SK-N-SH (cell line): Measurements from ENCODE around the gene GPT2. TPM values are rescaled to one million over a fixed set of nuclear protein-coding genes. Genes with fewer than 3 reads are reported as not detected.

ENCODE experiments used
- CTCF ChIA-PET: fragments of 300-600, 350-600 bp; formaldehyde crosslinking; extraction: SDS; loops from one replicate; lab custom pipeline; 2021; lab: Yijun Ruan, JAX
- POLR2A ChIA-PET: fragments of 350-600 bp; sonication (Branson Sonifier 250); formaldehyde crosslinking; extraction: SDS; loops from one replicate; lab custom pipeline; 2020; ENCODE audit warnings: antibody characterized with exemption, inconsistent platforms; lab: Yijun Ruan, JAX
- DNase-seq: peaks from one replicate; pipeline ENCODE4 v3.0.0; 2012
- H2AFZ ChIP-seq: fragments of 200-600 bp; sonication (generic); 2 replicates; pipeline ENCODE4 v1.8.1; 2016; ENCODE audit warnings: antibody characterized with exemption, mild to moderate bottlenecking, low read depth
- H3F3A ChIP-seq: fragments of 200-600 bp; sonication (generic); replicated peaks from 2 replicates; pipeline ENCODE3; 2016; ENCODE audit warnings: antibody characterized with exemption, mild to moderate bottlenecking; ENCODE audit not compliant: insufficient read depth
- H3K27ac ChIP-seq, 2 experiments: fragments of 200-500 bp in 1 of 2; fragments of 200-600 bp in 1 of 2; sonication (Bioruptor generic) in 1 of 2; sonication (generic), shearing (Covaris generic) in 1 of 2; 2 replicates each; pipeline versions ENCODE4 v1.5.1 to v1.6.1; 2014 to 2016; ENCODE audit warnings: low read depth in 2 of 2, inconsistent platforms in 1 of 2, low read length in 1 of 2, mild to moderate bottlenecking in 1 of 2, mixed read lengths in 1 of 2
- H3K27me3 ChIP-seq: fragments of 200-600 bp; sonication (generic), shearing (Covaris generic); 2 replicates; pipeline ENCODE4 v1.6.1; 2016; ENCODE audit warnings: mixed run types; ENCODE audit not compliant: insufficient read depth
- H3K36me3 ChIP-seq, 2 experiments: fragments of 200-500 bp in 1 of 2; fragments of 200-600 bp in 1 of 2; sonication (Bioruptor generic) in 1 of 2; sonication (generic) in 1 of 2; replicated peaks in 1 of 2; 2 replicates each; pipeline versions ENCODE3 to v1.5.1; 2014 to 2016; ENCODE audit warnings: low read length in 1 of 2, mild to moderate bottlenecking in 1 of 2; ENCODE audit not compliant: insufficient read depth in 2 of 2, control insufficient read depth in 1 of 2
- H3K4me1 ChIP-seq, 2 experiments: fragments of 200-500 bp in 1 of 2; fragments of 200-600 bp in 1 of 2; sonication (Bioruptor generic) in 1 of 2; sonication (generic), shearing (Covaris generic) in 1 of 2; 2 replicates each; pipeline versions ENCODE4 v1.5.1 to v1.6.1; 2014 to 2016; ENCODE audit warnings: low read depth in 1 of 2, low read length in 1 of 2, mixed run types in 1 of 2; ENCODE audit not compliant: insufficient read depth in 2 of 2, control insufficient read depth in 1 of 2
- H3K4me2 ChIP-seq: fragments of 200-600 bp; sonication (generic), shearing (Covaris generic); 2 replicates; pipeline ENCODE4 v1.6.1; 2017; ENCODE audit warnings: mixed run types
- H3K4me3 ChIP-seq, 2 experiments: fragments of 200-500 bp in 1 of 2; fragments of 200-600 bp in 1 of 2; sonication (Bioruptor generic) in 1 of 2; sonication (generic), shearing (Covaris generic) in 1 of 2; 2 replicates each; pipeline versions ENCODE4 v1.5.1 to v1.8.1; 2014 to 2016; ENCODE audit warnings: low read depth in 2 of 2, inconsistent platforms in 1 of 2, low read length in 1 of 2, mild to moderate bottlenecking in 1 of 2, mixed read lengths in 1 of 2, moderate library complexity in 1 of 2
- H3K79me2 ChIP-seq: fragments of 200-600 bp; sonication (generic); 2 replicates; pipeline ENCODE4 v1.8.1; 2017; ENCODE audit warnings: mild to moderate bottlenecking; ENCODE audit not compliant: insufficient read depth
- H3K9ac ChIP-seq: fragments of 200-600 bp; sonication (generic); 2 replicates; pipeline ENCODE4 v1.6.1; 2017; ENCODE audit warnings: mixed run types
- H3K9me2 ChIP-seq: fragments of 200-600 bp; sonication (generic); 2 replicates; pipeline ENCODE4 v1.6.1; 2017; ENCODE audit warnings: mixed run types
- H3K9me3 ChIP-seq: fragments of 200-600 bp; sonication (generic); 2 replicates; pipeline ENCODE4 v1.6.1; 2017; ENCODE audit warnings: mixed run types, mild to moderate bottlenecking, moderate library complexity
- H4K20me1 ChIP-seq: fragments of 200-600 bp; sonication (generic); 2 replicates; pipeline ENCODE4 v1.6.1; 2017; ENCODE audit warnings: mild to moderate bottlenecking, mixed run types; ENCODE audit not compliant: insufficient read depth
- CHD2 ChIP-seq: fragments of 150-350 bp; IDR thresholded peaks from 2 replicates; pipeline ENCODE4 v1.6.1; 2018; ENCODE audit warnings: low read length; ENCODE audit not compliant: partially characterized antibody
- ELF1 ChIP-seq: IDR thresholded peaks from 2 replicates; pipeline ENCODE4 v1.4.0; 2012
- EZH2phosphoT487 ChIP-seq: fragments of 200-600 bp; sonication (generic); IDR thresholded peaks from 2 replicates; pipeline ENCODE4 v1.6.1; 2017; ENCODE audit warnings: low read depth, mixed run types, mild to moderate bottlenecking, antibody characterized with exemption, moderate library complexity, borderline replicate concordance
- FOSL2 ChIP-seq: IDR thresholded peaks from 2 replicates; pipeline ENCODE4 v1.4.0; 2012; ENCODE audit warnings: low read depth, mild to moderate bottlenecking, moderate library complexity, borderline replicate concordance
- FOXM1 ChIP-seq: IDR thresholded peaks from 2 replicates; pipeline ENCODE4 v1.4.0; 2012; ENCODE audit warnings: low read depth, mild to moderate bottlenecking
- GABPA ChIP-seq: IDR thresholded peaks from 2 replicates; pipeline ENCODE4 v1.4.0; 2012; ENCODE audit warnings: low read depth, mild to moderate bottlenecking
- GATA2 ChIP-seq: sonication (generic); formaldehyde crosslinking; IDR thresholded peaks from 2 replicates; pipeline ENCODE4 v1.5.0; 2020; ENCODE audit warnings: mild to moderate bottlenecking, missing genetic modification reagents
- JUND ChIP-seq: IDR thresholded peaks from 2 replicates; pipeline ENCODE4 v1.4.0; 2012
- MAX ChIP-seq: IDR thresholded peaks from 2 replicates; pipeline ENCODE4 v1.4.0; 2012; ENCODE audit warnings: low read depth
- MXI1 ChIP-seq: IDR thresholded peaks from 2 replicates; pipeline ENCODE4 v1.6.1; 2012; ENCODE audit warnings: mild to moderate bottlenecking, low read depth, low read length, improper control_type of control experiment
- NFIC ChIP-seq: IDR thresholded peaks from 2 replicates; pipeline ENCODE4 v1.4.0; 2012; ENCODE audit warnings: borderline replicate concordance
- NRF1 ChIP-seq: IDR thresholded peaks from 2 replicates; pipeline ENCODE4 v1.6.1; 2012; ENCODE audit warnings: low read depth, mild to moderate bottlenecking, low read length
- PBX3 ChIP-seq: IDR thresholded peaks from 2 replicates; pipeline ENCODE4; 2012
- POLR2AphosphoS5 ChIP-seq: IDR thresholded peaks from 2 replicates; pipeline ENCODE4 v1.6.1; 2012; ENCODE audit warnings: low read depth, low read length
- RAD21 ChIP-seq: IDR thresholded peaks from 2 replicates; pipeline ENCODE4 v1.6.1; 2012; ENCODE audit warnings: mild to moderate bottlenecking, low read length
- TAF1 ChIP-seq: IDR thresholded peaks from 2 replicates; pipeline ENCODE4 v1.6.1; 2012; ENCODE audit warnings: low read depth, mild to moderate bottlenecking, low read length, moderate library complexity, borderline replicate concordance
- TEAD4 ChIP-seq: IDR thresholded peaks from 2 replicates; pipeline ENCODE4 v1.4.0; 2012; ENCODE audit warnings: mild to moderate bottlenecking, borderline replicate concordance; ENCODE audit not compliant: insufficient read depth
- USF2 ChIP-seq: fragments of 150-350 bp; IDR thresholded peaks from 2 replicates; pipeline ENCODE4 v1.6.1; 2017; ENCODE audit warnings: antibody characterized with exemption, low read length, low read depth, borderline replicate concordance
- YY1 ChIP-seq: IDR thresholded peaks from 2 replicates; pipeline ENCODE4 v1.4.0; 2012; ENCODE audit warnings: low read depth, mild to moderate bottlenecking
- ZBTB33 ChIP-seq: IDR thresholded peaks from 2 replicates; pipeline ENCODE4 v1.4.0; 2012; ENCODE audit warnings: low read depth, borderline replicate concordance
- WGBS: methylation state at CpG from one replicate; pipeline ENCODE4 v1.1.6; 2017; ENCODE audit warnings: low lambda C conversion rate; 5-methylcytosine and 5-hydroxymethylcytosine counted together
- polyA plus RNA-seq, 3 experiments: library from polyadenylated mRNA; depleted of rRNA; stranded (reverse); fragments of >200 nt; gene quantifications; 2 replicates each; pipeline ENCODE4 v1.2.3, GENCODE V29; 2012

The GPT2 gene
- polyA plus RNA-seq, 1 of the 3 experiments (the other 2 are of a cell fraction), result 19.9 TPM

- no peak for DNase-seq
- POLR2A ChIA-PET, result no interaction called here
- no peaks in the 10 kb centered on the region for H3K9me2 ChIP-seq
- H3K9ac ChIP-seq, result no peak overlapping the region
- H3F3A ChIP-seq, result no peaks in the 10 kb centered on the region
- no peaks in the 10 kb centered on the region for H3K27me3 ChIP-seq
- no peaks in the 10 kb centered on the region for H4K20me1 ChIP-seq
- TF ChIP-seq FOSL2 (no peak), NRF1 (no peak), FOXM1 (no peak), TEAD4 (no peak), GABPA (no peak), EZH2phosphoT487 (no peak), ZBTB33 (no peak), GATA2 (CRISPR knock-in tag) (no peak), RAD21 (no peak), MXI1 (no peak), POLR2AphosphoS5 (no peak), NFIC (no peak), MAX (no peak), USF2 (no peak), CHD2 (no peak), PBX3 (no peak), JUND (no peak), TAF1 (no peak), YY1 (no peak), ELF1 (no peak)
- no peak overlapping the region for H3K4me3 ChIP-seq
- no peaks in the 10 kb centered on the region for H3K9me3 ChIP-seq
- H3K4me2 ChIP-seq, result no peak overlapping the region
- WGBS, result 94% methylated on average over 18 of the region's 18 CpGs
- CTCF ChIA-PET, result interaction anchor here (0.5 to 3.5 kb wide), 2 partner anchors 12 to 67 kb away, joined by 3 to 17 read pairs; no protein-coding TSS in a partner anchor
- no peak overlapping the region for H2AFZ ChIP-seq
- H3K36me3 ChIP-seq, result no peaks in the 10 kb centered on the region
- H3K79me2 ChIP-seq, result no peaks in the 10 kb centered on the region
- H3K27ac ChIP-seq, result no peak overlapping the region
- H3K4me1 ChIP-seq, result no peaks in the 10 kb centered on the region
These were observed 41.8 kb upstream of the GPT2 start for GRCh38 chr16:46842192-46842895.
